GM23248 (cell line): ENCODE measurements around the gene BST2.
"Not testable (repeated sequence)": the region's sequence is repeated elsewhere in the genome, so short reads cannot be mapped to it uniquely, and the experiment has no call there.

ENCODE experiments used
- EZH2 ChIP-seq: fragments of 200-600 bp; sonication (generic); IDR thresholded peaks from 2 replicates; pipeline ENCODE4 v1.6.1; 2018; ENCODE audit warnings: antibody characterized with exemption, mild to moderate bottlenecking; ENCODE audit not compliant: insufficient read depth, poor library complexity, severe bottlenecking
- EZH2phosphoT487 ChIP-seq: fragments of 200-600 bp; sonication (generic); IDR thresholded peaks from 2 replicates; pipeline ENCODE4 v1.6.1; 2018; ENCODE audit warnings: antibody characterized with exemption, moderate library complexity, mild to moderate bottlenecking, low read depth; ENCODE audit not compliant: insufficient read depth

DNA sequence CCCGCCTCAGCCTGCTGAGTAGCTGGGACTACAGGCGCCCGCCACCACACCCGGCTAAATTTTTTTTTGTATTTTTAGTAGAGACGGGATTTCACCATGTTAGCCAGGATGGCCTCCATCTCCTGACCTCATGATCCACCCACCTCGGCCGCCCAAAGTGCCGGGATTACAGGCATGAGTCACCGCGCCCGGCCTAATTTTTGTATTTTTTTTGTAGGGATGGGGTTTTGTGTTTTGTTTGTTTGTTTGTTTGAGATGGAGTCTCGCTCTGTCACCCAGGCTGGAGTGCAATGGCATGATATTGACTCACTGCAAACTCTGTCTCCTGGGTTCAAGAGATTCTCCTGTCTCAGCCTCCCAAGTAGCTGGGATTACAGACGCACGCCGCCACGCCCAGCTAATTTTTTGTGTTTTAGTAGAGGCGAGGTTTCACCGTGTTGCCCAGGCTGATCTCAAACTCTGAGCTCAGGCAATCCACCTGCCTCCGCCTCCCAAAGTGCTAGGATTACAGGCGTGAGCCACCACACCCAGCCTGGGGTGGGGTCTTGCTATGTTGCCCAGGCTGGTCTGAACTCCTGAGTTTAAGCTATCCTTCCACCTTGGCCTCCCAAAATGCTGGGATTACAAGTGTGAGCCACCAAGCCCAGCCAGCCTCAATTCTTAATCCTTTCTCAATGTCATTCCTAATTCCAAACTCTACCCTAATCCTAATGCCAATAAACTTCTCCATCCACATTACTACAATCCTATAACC, 41.4 kb downstream of the BST2 start:
- TF ChIP-seq EZH2, EZH2phosphoT487: not testable (repeated sequence)
